Panc1 (cell line): ENCODE data around the gene GHITM. TPM values are rescaled to one million over a fixed set of nuclear protein-coding genes. Genes with fewer than 3 reads are reported as not detected.

ENCODE experiments used
- ATAC-seq: fragments of 200-7000 bp; cut with Tn5 transposase; 2 replicates; pipeline ENCODE4 v1.9.1; 2020; ENCODE audit warnings: mild to moderate bottlenecking, moderate library complexity
- BruUV-seq: library from RNA; stranded (reverse); fragments of 400-500 nt; replicated peaks from 2 replicates; lab custom pipeline; 2021; lab: Mats Ljungman, UMichigan
- CTCF ChIA-PET: fragments of 300-600 bp; sonication (Branson Sonifier 250); formaldehyde crosslinking; loops from one replicate; lab custom pipeline; 2022; ENCODE audit warnings: antibody characterized with exemption; lab: Charles Lee
- POLR2A ChIA-PET: fragments of 300-600 bp; sonication (Branson Sonifier 250); formaldehyde crosslinking; loops from one replicate; lab custom pipeline; 2022; ENCODE audit warnings: antibody characterized with exemption; lab: Charles Lee
- DNase-seq: peaks from one replicate; pipeline ENCODE4 v3.0.0-alpha.2; 2010; ENCODE audit warnings: low read depth, low spot score
- H3K27ac ChIP-seq: 2 replicates; pipeline ENCODE4 v1.5.1; 2011; ENCODE audit warnings: mild to moderate bottlenecking, low read length, inconsistent platforms
- H3K27me3 ChIP-seq: fragments of 200-500 bp; sonication (Bioruptor generic); 2 replicates; pipeline ENCODE4 v1.6.0; 2014; ENCODE audit warnings: low read length, inconsistent platforms; ENCODE audit not compliant: control insufficient read depth, insufficient read depth
- H3K36me3 ChIP-seq: fragments of 200-500 bp; sonication (Bioruptor generic); 2 replicates; pipeline ENCODE4 v1.5.1; 2014; ENCODE audit warnings: inconsistent platforms, mild to moderate bottlenecking, low read length, moderate library complexity; ENCODE audit not compliant: control insufficient read depth, insufficient read depth
- H3K4me1 ChIP-seq: 2 replicates; pipeline ENCODE4 v1.5.1; 2011; ENCODE audit warnings: inconsistent platforms, mild to moderate bottlenecking, low read length, moderate library complexity; ENCODE audit not compliant: control insufficient read depth, insufficient read depth
- H3K4me3 ChIP-seq, 2 experiments: 2 replicates each; pipeline ENCODE4 v1.5.1; 2011 to 2012; ENCODE audit warnings: low read depth in 2 of 2, low read length in 2 of 2, mild to moderate bottlenecking in 2 of 2, inconsistent platforms in 1 of 2, moderate library complexity in 1 of 2
- H3K9me3 ChIP-seq: fragments of 200-500 bp; sonication (Bioruptor generic); 2 replicates; pipeline ENCODE4 v1.5.1; 2014; ENCODE audit warnings: low read depth, mild to moderate bottlenecking, inconsistent platforms, low read length, moderate library complexity; ENCODE audit not compliant: control insufficient read depth, insufficient read depth
- POLR2AphosphoS5 ChIP-seq: IDR thresholded peaks from 2 replicates; pipeline ENCODE4 v1.6.1; 2012; ENCODE audit warnings: mild to moderate bottlenecking, low read depth, low read length, moderate library complexity
- SIN3A ChIP-seq: IDR thresholded peaks from 2 replicates; pipeline ENCODE4 v1.6.1; 2012; ENCODE audit warnings: low read depth, mild to moderate bottlenecking, low read length, moderate library complexity, borderline replicate concordance; ENCODE audit not compliant: insufficient read depth
- TCF7L2 ChIP-seq: IDR thresholded peaks from 2 replicates; pipeline ENCODE4 v1.6.1; 2011; ENCODE audit warnings: mild to moderate bottlenecking, low read depth, low read length, inconsistent platforms
- in situ Hi-C: cut with HindIII; loops from 2 replicates; pipeline ENCODE4 v1.10.0; 2016; ENCODE audit warnings: low sequenced_read_pairs, low pct_unique_long_range_greater_than_20kb
- intact Hi-C: fragments of 100-400 bp; cut with micrococcal nuclease; formaldehyde crosslinking; loops from one replicate; pipeline ENCODE4 v1.10.0; 2022; ENCODE audit not compliant: unreplicated experiment
- total RNA-seq: library from RNA; stranded (reverse); gene quantifications from one replicate; pipeline ENCODE4 v1.2.1, GENCODE V29; 2021; ENCODE audit not compliant: unreplicated experiment
- TF ChIP-seq, protein P1 (sequence below), 2 experiments: IDR thresholded peaks; 2 replicates each; pipeline ENCODE4 v1.6.1; 2011 to 2012; ENCODE audit warnings: low read depth in 2 of 2, control low read depth in 1 of 2, low read length in 1 of 2, mild to moderate bottlenecking in 1 of 2, moderate library complexity in 1 of 2; ENCODE audit not compliant: insufficient read depth in 1 of 2
- TF ChIP-seq, protein P2 (sequence below): fragments of 450-650 bp; IDR thresholded peaks from 2 replicates; pipeline ENCODE4 v1.5.1; 2017; ENCODE audit warnings: mild to moderate bottlenecking

Gene GHITM
- total RNA-seq, 1 experiment from 2014 or later, result 188 TPM

DNA sequence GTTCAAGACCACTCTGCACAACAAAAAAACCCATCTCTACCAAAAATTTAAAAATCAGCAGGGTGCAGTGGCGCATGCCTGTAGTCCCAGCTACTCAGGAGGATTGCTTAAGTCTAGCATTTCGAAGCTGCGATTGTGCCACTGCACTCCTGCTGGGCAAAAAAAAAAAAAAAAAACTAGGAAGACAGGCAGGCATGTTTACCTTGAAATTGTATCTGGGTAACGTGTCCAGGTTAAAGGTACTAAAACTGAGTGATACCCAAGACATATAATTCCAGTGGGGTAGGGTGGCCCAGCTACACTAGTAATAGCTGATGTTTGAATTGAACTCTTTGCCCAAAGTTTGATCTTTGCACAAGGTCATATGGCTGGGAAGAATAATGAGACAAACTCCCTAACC lies 16.2 kb downstream of the GHITM start:
- intact Hi-C loops, result loop anchor here (10.0 kb wide), 1 partner anchor 379 kb away; no protein-coding TSS in a partner anchor
- TF ChIP-seq TCF7L2, result no peak
- in situ Hi-C loops, result no loop called here
- H3K27ac ChIP-seq, result no peak overlapping the region
- ChIA-PET CTCF (interaction anchor here (0.6 to 0.7 kb wide), 2 partner anchors 129 to 174 kb away, joined by 5 to 7 read pairs; no protein-coding TSS in a partner anchor), POLR2A (no interaction called here)
- H3K9me3 ChIP-seq, result no peaks in the 10 kb centered on the region
- no peak for DNase-seq
- H3K36me3 ChIP-seq, result peaks cover 34% of the 10 kb centered on the region
- no peaks in the 10 kb centered on the region for H3K27me3 ChIP-seq
- no peaks in the 10 kb centered on the region for H3K4me1 ChIP-seq
- ATAC-seq, result no peak
- H3K4me3 ChIP-seq, result no peak overlapping the region
- no TSS peak for BruUV-seq

DNA sequence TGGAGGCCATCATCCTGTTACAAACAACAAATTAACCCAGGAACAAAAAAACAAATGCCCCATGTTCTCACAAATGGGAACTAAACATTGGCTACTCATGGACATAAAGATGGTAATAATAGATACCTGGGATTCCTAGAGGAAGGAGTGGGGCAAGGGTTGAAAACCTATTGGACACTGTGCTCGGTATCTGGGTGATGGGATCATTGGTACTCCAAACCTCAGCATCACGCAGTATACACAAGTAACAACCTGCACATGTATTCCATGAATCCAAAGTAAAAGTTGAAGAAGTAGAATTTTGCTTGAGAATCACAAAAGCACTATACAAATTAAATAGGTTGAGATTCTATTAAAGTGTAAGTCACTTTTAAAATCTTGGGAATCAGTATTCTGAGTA lies 16.7 kb downstream of the GHITM start:
- ATAC-seq, result no peak
- Histone ChIP-seq H3K9me3 (no peaks in the 10 kb centered on the region), H3K36me3 (peaks cover 29% of the 10 kb centered on the region), H3K27ac (no peak overlapping the region), H3K4me1 (no peaks in the 10 kb centered on the region), H3K27me3 (no peaks in the 10 kb centered on the region), H3K4me3 (no peak overlapping the region)
- ChIA-PET CTCF (no interaction called here), POLR2A (no interaction called here)
- no peak for DNase-seq
- no TSS peak for BruUV-seq
- intact Hi-C loops, result loop anchor here (10.0 kb wide), 1 partner anchor 379 kb away; no protein-coding TSS in a partner anchor
- TF ChIP-seq, protein P1, sequence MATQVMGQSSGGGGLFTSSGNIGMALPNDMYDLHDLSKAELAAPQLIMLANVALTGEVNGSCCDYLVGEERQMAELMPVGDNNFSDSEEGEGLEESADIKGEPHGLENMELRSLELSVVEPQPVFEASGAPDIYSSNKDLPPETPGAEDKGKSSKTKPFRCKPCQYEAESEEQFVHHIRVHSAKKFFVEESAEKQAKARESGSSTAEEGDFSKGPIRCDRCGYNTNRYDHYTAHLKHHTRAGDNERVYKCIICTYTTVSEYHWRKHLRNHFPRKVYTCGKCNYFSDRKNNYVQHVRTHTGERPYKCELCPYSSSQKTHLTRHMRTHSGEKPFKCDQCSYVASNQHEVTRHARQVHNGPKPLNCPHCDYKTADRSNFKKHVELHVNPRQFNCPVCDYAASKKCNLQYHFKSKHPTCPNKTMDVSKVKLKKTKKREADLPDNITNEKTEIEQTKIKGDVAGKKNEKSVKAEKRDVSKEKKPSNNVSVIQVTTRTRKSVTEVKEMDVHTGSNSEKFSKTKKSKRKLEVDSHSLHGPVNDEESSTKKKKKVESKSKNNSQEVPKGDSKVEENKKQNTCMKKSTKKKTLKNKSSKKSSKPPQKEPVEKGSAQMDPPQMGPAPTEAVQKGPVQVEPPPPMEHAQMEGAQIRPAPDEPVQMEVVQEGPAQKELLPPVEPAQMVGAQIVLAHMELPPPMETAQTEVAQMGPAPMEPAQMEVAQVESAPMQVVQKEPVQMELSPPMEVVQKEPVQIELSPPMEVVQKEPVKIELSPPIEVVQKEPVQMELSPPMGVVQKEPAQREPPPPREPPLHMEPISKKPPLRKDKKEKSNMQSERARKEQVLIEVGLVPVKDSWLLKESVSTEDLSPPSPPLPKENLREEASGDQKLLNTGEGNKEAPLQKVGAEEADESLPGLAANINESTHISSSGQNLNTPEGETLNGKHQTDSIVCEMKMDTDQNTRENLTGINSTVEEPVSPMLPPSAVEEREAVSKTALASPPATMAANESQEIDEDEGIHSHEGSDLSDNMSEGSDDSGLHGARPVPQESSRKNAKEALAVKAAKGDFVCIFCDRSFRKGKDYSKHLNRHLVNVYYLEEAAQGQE (IDR thresholded peaks at IDR 0.05; ENCODE audit: insufficient read depth in 1 of 2, low read depth in 2 of 2, low read length in 1 of 2), result no peak
- TF ChIP-seq, protein P2, sequence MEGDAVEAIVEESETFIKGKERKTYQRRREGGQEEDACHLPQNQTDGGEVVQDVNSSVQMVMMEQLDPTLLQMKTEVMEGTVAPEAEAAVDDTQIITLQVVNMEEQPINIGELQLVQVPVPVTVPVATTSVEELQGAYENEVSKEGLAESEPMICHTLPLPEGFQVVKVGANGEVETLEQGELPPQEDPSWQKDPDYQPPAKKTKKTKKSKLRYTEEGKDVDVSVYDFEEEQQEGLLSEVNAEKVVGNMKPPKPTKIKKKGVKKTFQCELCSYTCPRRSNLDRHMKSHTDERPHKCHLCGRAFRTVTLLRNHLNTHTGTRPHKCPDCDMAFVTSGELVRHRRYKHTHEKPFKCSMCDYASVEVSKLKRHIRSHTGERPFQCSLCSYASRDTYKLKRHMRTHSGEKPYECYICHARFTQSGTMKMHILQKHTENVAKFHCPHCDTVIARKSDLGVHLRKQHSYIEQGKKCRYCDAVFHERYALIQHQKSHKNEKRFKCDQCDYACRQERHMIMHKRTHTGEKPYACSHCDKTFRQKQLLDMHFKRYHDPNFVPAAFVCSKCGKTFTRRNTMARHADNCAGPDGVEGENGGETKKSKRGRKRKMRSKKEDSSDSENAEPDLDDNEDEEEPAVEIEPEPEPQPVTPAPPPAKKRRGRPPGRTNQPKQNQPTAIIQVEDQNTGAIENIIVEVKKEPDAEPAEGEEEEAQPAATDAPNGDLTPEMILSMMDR, result no peak
- TF ChIP-seq TCF7L2 (no peak), SIN3A (no peak), POLR2AphosphoS5 (no peak)
- in situ Hi-C loops, result no loop called here

DNA sequence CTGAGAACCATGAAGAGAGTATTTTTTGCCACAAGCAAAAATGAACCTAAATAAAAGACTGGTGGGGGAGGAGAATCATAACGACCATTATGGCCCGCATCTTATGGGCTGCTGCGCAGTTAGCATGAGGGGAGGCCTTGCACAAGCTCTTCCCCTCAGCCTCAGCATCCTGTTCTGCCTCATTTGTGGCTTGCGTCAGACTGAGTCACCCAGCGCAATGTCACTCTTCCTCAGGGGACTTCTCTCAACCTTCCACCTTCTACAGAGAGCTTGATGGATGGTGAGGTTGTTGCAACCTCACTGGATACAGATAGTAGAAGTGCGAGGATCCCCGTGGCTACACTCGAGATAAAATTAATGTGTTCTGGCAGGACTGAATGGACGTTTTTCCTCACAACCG lies 17.5 kb downstream of the GHITM start:
- peaks cover 21% of the 10 kb centered on the region for H3K36me3 ChIP-seq
- ChIA-PET CTCF (no interaction called here), POLR2A (no interaction called here)
- no peaks in the 10 kb centered on the region for H3K9me3 ChIP-seq
- intact Hi-C loops, result loop anchor here (10.0 kb wide), 1 partner anchor 378 kb away; no protein-coding TSS in a partner anchor
- TF ChIP-seq TCF7L2, result no peak
- TF ChIP-seq, protein P2, result no peak
- peak; percentile 25 for DNase-seq
- ATAC-seq, result peak; percentile 79
- no peak overlapping the region for H3K27ac ChIP-seq
- no peaks in the 10 kb centered on the region for H3K27me3 ChIP-seq
- in situ Hi-C loops, result no loop called here
- no TSS peak for BruUV-seq
- H3K4me1 ChIP-seq, result no peaks in the 10 kb centered on the region
- no peak overlapping the region for H3K4me3 ChIP-seq
